CD4-positive, CD25-positive, alpha-beta regulatory T cell (primary cell): ENCODE results near the gene C19orf85. TPM values are rescaled to one million over a fixed set of nuclear protein-coding genes. Genes with fewer than 3 reads are reported as not detected.

Source experiments
- ATAC-seq, 2 donors: fragments of 150-1000 bp; cut with Tn5 transposase; one replicate each; pipeline ENCODE4 v1.10.0; 2021; ENCODE audit warnings: low read depth in 2 of 2, moderate number of reproducible peaks in 2 of 2, moderate library complexity in 1 of 2
- DNase-seq, 3 donors: peaks; one replicate each; pipeline versions ENCODE4 v3.0.0 to v3.0.0-alpha.2; 2012 to 2022; ENCODE audit warnings: mixed read lengths in 1 of 3
- H3K27ac ChIP-seq: one replicate; pipeline ENCODE4 v1.7.0; 2013; ENCODE audit warnings: mild to moderate bottlenecking, low read length; ENCODE audit not compliant: insufficient read depth, poor library complexity, severe bottlenecking
- H3K27me3 ChIP-seq: one replicate; pipeline ENCODE4 v1.7.0; 2013; ENCODE audit warnings: low read length; ENCODE audit not compliant: control insufficient read depth, insufficient read depth
- H3K36me3 ChIP-seq: one replicate; pipeline ENCODE4 v1.7.0; 2013; ENCODE audit warnings: mild to moderate bottlenecking, low read length, moderate library complexity; ENCODE audit not compliant: control insufficient read depth, insufficient read depth
- H3K4me1 ChIP-seq: 2 replicates; pipeline ENCODE4 v1.7.0; 2013; ENCODE audit warnings: mild to moderate bottlenecking, low read length; ENCODE audit not compliant: insufficient read depth, control insufficient read depth, poor library complexity, severe bottlenecking
- H3K4me3 ChIP-seq: one replicate; pipeline ENCODE4 v1.7.0; 2013; ENCODE audit warnings: low read depth, mild to moderate bottlenecking, low read length, moderate library complexity
- H3K9me3 ChIP-seq, 2 experiments: 1 replicate in 1 of 2; 2 replicates in 1 of 2; pipeline ENCODE4 v1.7.0; 2013; ENCODE audit warnings: low read length in 2 of 2, mild to moderate bottlenecking in 1 of 2, moderate library complexity in 1 of 2; ENCODE audit not compliant: control insufficient read depth in 2 of 2
- H3K27ac Mint-ChIP-seq, 3 donors: one replicate each; pipeline ENCODE4 v1.8.0; 2020 to 2022; ENCODE audit warnings: mild to moderate bottlenecking in 3 of 3, mixed read lengths in 3 of 3, moderate library complexity in 2 of 3
- H3K27me3 Mint-ChIP-seq: one replicate; pipeline ENCODE4 v1.8.0; 2022; ENCODE audit warnings: mild to moderate bottlenecking, mixed read lengths
- H3K36me3 Mint-ChIP-seq: one replicate; pipeline ENCODE4 v1.8.0; 2020; ENCODE audit warnings: mixed read lengths
- H3K4me1 Mint-ChIP-seq, 4 donors: one replicate each; pipeline ENCODE4 v1.8.0; 2020 to 2022; ENCODE audit warnings: mixed read lengths in 4 of 4, mild to moderate bottlenecking in 1 of 4
- H3K4me3 Mint-ChIP-seq, 4 donors: one replicate each; pipeline ENCODE4 v1.8.0; 2020 to 2022; ENCODE audit warnings: mild to moderate bottlenecking in 4 of 4, mixed read lengths in 4 of 4, moderate library complexity in 3 of 4
- H3K9me3 Mint-ChIP-seq, 7 donors: one replicate each; pipeline ENCODE4 v1.8.0; 2020 to 2022; ENCODE audit warnings: mixed read lengths in 7 of 7, mild to moderate bottlenecking in 3 of 7, moderate library complexity in 2 of 7
- polyA plus RNA-seq, 4 donors: library from polyadenylated mRNA; unstranded; fragments of 300-500 nt; fragmentation: Illumina TruSeq; gene quantifications; one replicate each; pipeline ENCODE4 v1.2.3, GENCODE V29; 2021
- total RNA-seq: library from RNA; stranded (reverse); gene quantifications from one replicate; pipeline ENCODE4 v1.2.3, GENCODE V29; 2022

The C19orf85 gene
- total and polyA plus RNA-seq, 5 donors from 2014 or later, result not detected

DNA sequence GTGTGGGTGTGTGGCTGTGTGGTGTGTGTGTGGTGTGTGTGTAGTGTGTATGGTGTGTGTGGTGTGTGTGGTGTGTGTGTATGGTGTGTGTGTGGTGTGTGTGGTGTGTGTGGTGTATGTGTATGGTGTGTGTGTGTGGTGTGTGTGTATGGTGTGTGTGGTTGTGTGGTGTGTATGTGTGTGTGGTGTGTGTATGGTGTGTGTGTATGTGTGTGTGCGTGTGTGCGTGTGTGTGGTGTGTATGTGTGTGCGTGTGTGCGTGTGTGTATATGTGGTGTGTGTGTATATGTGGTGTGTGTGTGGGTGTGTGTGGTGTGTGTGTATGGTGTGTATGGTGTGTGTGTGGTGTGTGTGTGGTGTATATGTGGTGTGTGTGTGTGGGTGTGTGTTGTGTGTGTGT is 29.5 kb downstream of the C19orf85 start:
- peaks cover 0 to 5% (median 1%) of the 10 kb centered on the region in 4 donors for H3K4me1 Mint-ChIP-seq
- H3K4me1 ChIP-seq, result no peaks in the 10 kb centered on the region
- no peak overlapping the region for H3K27ac ChIP-seq
- no peak overlapping the region for H3K27ac Mint-ChIP-seq
- peaks cover 0 to 7% (median 0%) of the 10 kb centered on the region in 7 donors for H3K9me3 Mint-ChIP-seq
- H3K9me3 ChIP-seq, result no peaks in the 10 kb centered on the region
- peaks cover 40% of the 10 kb centered on the region for H3K27me3 Mint-ChIP-seq
- H3K27me3 ChIP-seq, result peaks cover 22% of the 10 kb centered on the region
- no peak overlapping the region for H3K4me3 Mint-ChIP-seq
- ATAC-seq (no peak), DNase-seq (no peak)
- no peaks in the 10 kb centered on the region for H3K36me3 ChIP-seq
- H3K4me3 ChIP-seq, result no peak overlapping the region
- H3K36me3 Mint-ChIP-seq, result no peaks in the 10 kb centered on the region

DNA sequence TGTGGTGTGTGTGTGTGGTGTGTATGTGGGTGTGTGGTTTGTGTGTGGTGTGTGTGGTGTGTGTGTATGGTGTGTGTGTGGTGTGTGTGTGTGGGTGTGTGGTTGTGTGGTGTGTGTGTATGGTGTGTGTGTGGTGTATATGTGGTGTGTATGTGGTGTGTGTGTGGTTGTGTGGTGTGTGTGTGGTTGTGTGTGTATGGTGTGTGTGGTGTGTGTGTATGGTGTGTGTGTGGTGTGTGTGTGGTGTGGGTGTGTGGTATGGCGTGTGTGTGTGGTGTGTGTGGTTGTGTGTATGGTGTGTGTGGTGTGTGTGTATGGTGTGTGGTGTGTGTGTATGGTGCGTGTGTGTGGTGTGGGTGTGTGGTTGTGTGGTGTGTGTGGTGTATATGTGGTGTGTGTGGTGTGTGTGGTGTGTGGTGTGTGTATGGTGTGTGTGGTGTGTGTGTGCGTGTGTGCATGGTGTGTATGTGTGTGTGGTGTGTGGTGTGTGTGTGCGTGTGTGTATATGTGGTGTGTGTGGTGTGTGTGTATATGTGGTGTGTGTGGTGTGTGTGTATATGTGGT is 30.1 kb downstream of the C19orf85 start:
- H3K27me3 Mint-ChIP-seq, result peaks cover 36% of the 10 kb centered on the region
- H3K27me3 ChIP-seq, result peaks cover 20% of the 10 kb centered on the region
- DNase-seq, result no peak

GRCh38 chr19:55433292-55433691 is 31.3 kb downstream of the C19orf85 start:
- Histone ChIP-seq H3K4me1 (no peaks in the 10 kb centered on the region), H3K36me3 (no peaks in the 10 kb centered on the region), H3K9me3 (no peaks in the 10 kb centered on the region), H3K27me3 (peaks cover 13% of the 10 kb centered on the region), H3K27ac (no peak overlapping the region), H3K4me3 (no peak overlapping the region)
- H3K4me1 Mint-ChIP-seq, result peaks cover 0 to 2% (median 0%) of the 10 kb centered on the region in 4 donors
- no peak overlapping the region for H3K27ac Mint-ChIP-seq
- ATAC-seq (no peak), DNase-seq (no peak)
- H3K36me3 Mint-ChIP-seq, result no peaks in the 10 kb centered on the region
- H3K27me3 Mint-ChIP-seq, result peaks cover 35% of the 10 kb centered on the region
- no peak overlapping the region for H3K4me3 Mint-ChIP-seq
- peaks cover 0 to 5% (median 0%) of the 10 kb centered on the region in 7 donors for H3K9me3 Mint-ChIP-seq

More for the DNA sequence above, 30.1 kb downstream of the C19orf85 start:
- H3K27ac ChIP-seq, result no peak overlapping the region
- H3K36me3 Mint-ChIP-seq, result no peaks in the 10 kb centered on the region
- H3K27ac Mint-ChIP-seq, result no peak overlapping the region
- no peak overlapping the region for H3K4me3 ChIP-seq
- H3K9me3 ChIP-seq, result no peaks in the 10 kb centered on the region
- no peaks in the 10 kb centered on the region for H3K4me1 ChIP-seq
- no peak overlapping the region for H3K4me3 Mint-ChIP-seq
- ATAC-seq, result no peak
- H3K36me3 ChIP-seq, result no peaks in the 10 kb centered on the region
- H3K4me1 Mint-ChIP-seq, result peaks cover 0 to 4% (median 1%) of the 10 kb centered on the region in 4 donors
- peaks cover 0 to 8% (median 0%) of the 10 kb centered on the region in 7 donors for H3K9me3 Mint-ChIP-seq

GRCh38 chr19:55432241-55432959 is 32.2 kb downstream of the C19orf85 start:
- Mint-ChIP-seq H3K9me3 (peaks cover 0 to 4% (median 0%) of the 10 kb centered on the region in 7 donors), H3K27ac (no peak overlapping the region), H3K27me3 (peaks cover 36% of the 10 kb centered on the region), H3K4me3 (no peak overlapping the region), H3K4me1 (peaks cover 0 to 2% (median 0%) of the 10 kb centered on the region in 4 donors), H3K36me3 (no peaks in the 10 kb centered on the region)
- Histone ChIP-seq H3K4me1 (no peaks in the 10 kb centered on the region), H3K36me3 (no peaks in the 10 kb centered on the region), H3K4me3 (no peak overlapping the region), H3K9me3 (no peaks in the 10 kb centered on the region), H3K27ac (no peak overlapping the region), H3K27me3 (peaks cover 13% of the 10 kb centered on the region)
- no peak for ATAC-seq
- no peak for DNase-seq

DNA sequence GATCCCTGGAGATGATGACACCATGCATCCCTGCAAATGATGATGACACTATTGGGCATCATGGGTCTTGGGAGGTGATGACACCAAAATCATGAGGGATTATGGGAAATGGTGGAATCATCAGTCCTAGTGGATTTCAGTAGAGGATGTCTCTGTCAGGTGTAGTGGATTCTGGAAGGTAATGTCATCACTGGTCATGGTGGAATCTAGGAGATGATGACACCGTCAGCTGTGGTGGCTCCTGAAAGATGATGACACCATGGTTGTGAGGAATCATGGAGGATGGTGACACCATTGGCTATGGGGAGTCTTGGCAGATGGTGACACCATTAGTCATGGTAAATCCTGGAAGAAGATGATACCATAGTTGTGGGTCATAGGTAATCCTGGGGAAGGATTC is 33.4 kb downstream of the C19orf85 start:
- H3K27ac ChIP-seq, result no peak overlapping the region
- Mint-ChIP-seq H3K9me3 (peaks cover 0 to 3% (median 0%) of the 10 kb centered on the region in 7 donors), H3K4me1 (peaks cover 0 to 2% (median 0%) of the 10 kb centered on the region in 4 donors), H3K27me3 (peaks cover 31% of the 10 kb centered on the region), H3K4me3 (no peak overlapping the region), H3K36me3 (no peaks in the 10 kb centered on the region), H3K27ac (peak overlapping the region in 1 of 3 donors; percentile 75)
- DNase-seq (no peak), ATAC-seq (no peak)
- H3K4me1 ChIP-seq, result no peaks in the 10 kb centered on the region
- no peak overlapping the region for H3K4me3 ChIP-seq
- no peaks in the 10 kb centered on the region for H3K9me3 ChIP-seq
- peaks cover 12% of the 10 kb centered on the region for H3K27me3 ChIP-seq
- no peaks in the 10 kb centered on the region for H3K36me3 ChIP-seq

GRCh38 chr19:55426042-55426441 is 38.5 kb downstream of the C19orf85 start:
- DNase-seq (no peak), ATAC-seq (no peak)
- Mint-ChIP-seq H3K27me3 (peaks cover 23% of the 10 kb centered on the region), H3K27ac (no peak overlapping the region), H3K36me3 (no peaks in the 10 kb centered on the region), H3K4me1 (peaks cover 0 to 8% (median 4%) of the 10 kb centered on the region in 4 donors), H3K4me3 (no peak overlapping the region), H3K9me3 (peaks cover 0 to 2% (median 0%) of the 10 kb centered on the region in 7 donors)
- Histone ChIP-seq H3K4me3 (no peak overlapping the region), H3K9me3 (no peaks in the 10 kb centered on the region), H3K4me1 (peaks cover 7% of the 10 kb centered on the region), H3K27me3 (peaks cover 9% of the 10 kb centered on the region), H3K36me3 (no peaks in the 10 kb centered on the region), H3K27ac (no peak overlapping the region)

- H3K27ac Mint-ChIP-seq, result no peak overlapping the region
- no peak overlapping the region for H3K4me3 ChIP-seq
- no peak overlapping the region for H3K27ac ChIP-seq
- H3K36me3 Mint-ChIP-seq, result no peaks in the 10 kb centered on the region
- H3K27me3 Mint-ChIP-seq, result peaks cover 24% of the 10 kb centered on the region
- H3K4me1 Mint-ChIP-seq, result peaks cover 0 to 17% (median 5%) of the 10 kb centered on the region in 4 donors
- no peaks in the 10 kb centered on the region for H3K9me3 ChIP-seq
- no peak for ATAC-seq
- H3K9me3 Mint-ChIP-seq, result peaks cover 0 to 2% (median 0%) of the 10 kb centered on the region in 7 donors
- no peaks in the 10 kb centered on the region for H3K36me3 ChIP-seq
- H3K4me3 Mint-ChIP-seq, result no peak overlapping the region
- H3K27me3 ChIP-seq, result peaks cover 2% of the 10 kb centered on the region
- peaks cover 9% of the 10 kb centered on the region for H3K4me1 ChIP-seq
- no peak for DNase-seq
Observed at GRCh38 chr19:55424518-55424917, 40.0 kb downstream of the C19orf85 start.
